GM19467 (cell line): ENCODE results near the gene COBLL1.
"Not testable (repeated sequence)": the region's sequence is repeated elsewhere in the genome, so short reads cannot be mapped to it uniquely, and the experiment has no call there.

Source experiments
- ATAC-seq: cut with Tn5 transposase; IDR thresholded peaks from one replicate; pipeline ENCODE4 v1.9.1; 2021; ENCODE audit warnings: mild to moderate bottlenecking, moderate library complexity; ENCODE audit not compliant: unreplicated experiment

COBLL1 gene, protein sequence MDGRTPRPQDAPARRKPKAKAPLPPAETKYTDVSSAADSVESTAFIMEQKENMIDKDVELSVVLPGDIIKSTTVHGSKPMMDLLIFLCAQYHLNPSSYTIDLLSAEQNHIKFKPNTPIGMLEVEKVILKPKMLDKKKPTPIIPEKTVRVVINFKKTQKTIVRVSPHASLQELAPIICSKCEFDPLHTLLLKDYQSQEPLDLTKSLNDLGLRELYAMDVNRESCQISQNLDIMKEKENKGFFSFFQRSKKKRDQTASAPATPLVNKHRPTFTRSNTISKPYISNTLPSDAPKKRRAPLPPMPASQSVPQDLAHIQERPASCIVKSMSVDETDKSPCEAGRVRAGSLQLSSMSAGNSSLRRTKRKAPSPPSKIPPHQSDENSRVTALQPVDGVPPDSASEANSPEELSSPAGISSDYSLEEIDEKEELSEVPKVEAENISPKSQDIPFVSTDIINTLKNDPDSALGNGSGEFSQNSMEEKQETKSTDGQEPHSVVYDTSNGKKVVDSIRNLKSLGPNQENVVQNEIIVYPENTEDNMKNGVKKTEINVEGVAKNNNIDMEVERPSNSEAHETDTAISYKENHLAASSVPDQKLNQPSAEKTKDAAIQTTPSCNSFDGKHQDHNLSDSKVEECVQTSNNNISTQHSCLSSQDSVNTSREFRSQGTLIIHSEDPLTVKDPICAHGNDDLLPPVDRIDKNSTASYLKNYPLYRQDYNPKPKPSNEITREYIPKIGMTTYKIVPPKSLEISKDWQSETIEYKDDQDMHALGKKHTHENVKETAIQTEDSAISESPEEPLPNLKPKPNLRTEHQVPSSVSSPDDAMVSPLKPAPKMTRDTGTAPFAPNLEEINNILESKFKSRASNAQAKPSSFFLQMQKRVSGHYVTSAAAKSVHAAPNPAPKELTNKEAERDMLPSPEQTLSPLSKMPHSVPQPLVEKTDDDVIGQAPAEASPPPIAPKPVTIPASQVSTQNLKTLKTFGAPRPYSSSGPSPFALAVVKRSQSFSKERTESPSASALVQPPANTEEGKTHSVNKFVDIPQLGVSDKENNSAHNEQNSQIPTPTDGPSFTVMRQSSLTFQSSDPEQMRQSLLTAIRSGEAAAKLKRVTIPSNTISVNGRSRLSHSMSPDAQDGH

GRCh38 chr2:164841719-164842623, at the start of gene COBLL1:
Gene COBLL1, minus strand, starts transcription at chr2:164841823. Its CDS starts 627 bp downstream, at chr2:164841196.
- peak; percentile 64 for ATAC-seq

DNA sequence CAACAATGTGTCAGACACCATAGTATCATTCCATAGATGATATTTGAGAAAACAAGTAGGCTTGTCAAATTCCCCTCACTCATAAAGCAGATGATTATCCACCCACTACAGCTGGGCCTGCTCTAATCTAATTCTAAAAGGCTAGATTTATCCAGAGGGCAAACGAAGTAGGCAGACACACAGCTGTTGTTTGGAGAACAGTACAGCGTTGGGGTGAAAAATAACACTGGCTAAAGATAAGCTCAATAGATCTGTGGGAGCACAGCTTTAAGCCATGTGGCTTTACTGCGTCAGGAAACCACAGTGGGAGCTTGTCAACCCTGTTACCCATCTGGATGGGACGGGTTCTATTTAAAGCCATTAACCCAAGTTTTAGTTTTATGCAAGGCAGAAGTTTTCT, 48.9 kb upstream of the COBLL1 start:
- no peak for ATAC-seq

DNA sequence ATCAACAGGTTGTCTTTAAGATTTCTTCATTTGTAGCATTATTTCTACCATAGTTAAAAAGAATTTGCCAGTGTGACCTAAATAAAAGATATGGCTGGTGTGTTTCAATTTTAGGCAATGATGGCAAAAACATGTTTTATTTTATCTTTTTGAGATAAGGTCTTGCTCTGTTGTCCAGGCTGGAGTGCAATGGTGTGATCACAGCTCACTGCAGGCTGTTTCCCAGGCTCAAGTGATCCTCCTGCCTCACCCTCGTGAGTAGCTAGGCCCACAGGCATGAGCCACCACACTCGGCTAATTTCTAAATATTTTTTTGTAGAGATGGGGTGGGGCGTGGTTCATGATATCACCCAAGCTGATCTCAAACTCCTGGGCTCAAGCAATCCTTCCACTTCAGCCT, 47.0 kb upstream of the COBLL1 start:
- ATAC-seq = no peak

GRCh38 chr2:164887434-164888144, 46.0 kb upstream of the COBLL1 start:
- no peak for ATAC-seq

GRCh38 chr2:164882276-164882675, 40.7 kb upstream of the COBLL1 start:
- ATAC-seq = no peak

GRCh38 chr2:164881524-164881923, 39.9 kb upstream of the COBLL1 start:
- ATAC-seq = no peak

DNA sequence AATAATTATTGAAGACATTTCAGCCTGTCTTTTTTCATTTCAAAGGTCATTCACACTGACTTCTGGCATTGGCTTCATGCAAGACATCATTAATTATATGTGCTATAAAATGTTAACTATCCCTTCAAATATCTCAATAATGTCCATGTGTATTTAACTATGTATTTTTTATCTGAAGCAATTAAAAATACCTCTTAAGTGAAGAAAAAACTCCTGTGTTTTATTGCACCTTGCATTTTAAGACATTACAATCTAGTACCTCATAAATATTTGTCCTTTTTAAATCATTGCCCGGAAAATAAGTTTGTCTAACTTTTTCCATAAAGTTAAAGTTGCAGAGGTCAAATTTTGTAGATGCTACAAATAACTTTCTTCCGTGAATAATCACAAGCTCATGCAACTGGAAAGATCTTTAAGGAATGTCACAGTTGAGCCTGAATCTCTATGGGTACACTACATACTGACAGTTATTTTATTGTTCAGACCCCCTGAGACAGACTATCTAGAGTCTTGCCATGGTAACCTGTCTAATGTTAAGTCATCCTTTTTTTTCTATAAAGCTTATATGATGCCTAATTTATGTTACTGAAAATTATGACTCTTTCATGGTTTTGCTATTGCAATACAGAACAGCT, 38.4 kb upstream of the COBLL1 start:
- ATAC-seq = no peak

DNA sequence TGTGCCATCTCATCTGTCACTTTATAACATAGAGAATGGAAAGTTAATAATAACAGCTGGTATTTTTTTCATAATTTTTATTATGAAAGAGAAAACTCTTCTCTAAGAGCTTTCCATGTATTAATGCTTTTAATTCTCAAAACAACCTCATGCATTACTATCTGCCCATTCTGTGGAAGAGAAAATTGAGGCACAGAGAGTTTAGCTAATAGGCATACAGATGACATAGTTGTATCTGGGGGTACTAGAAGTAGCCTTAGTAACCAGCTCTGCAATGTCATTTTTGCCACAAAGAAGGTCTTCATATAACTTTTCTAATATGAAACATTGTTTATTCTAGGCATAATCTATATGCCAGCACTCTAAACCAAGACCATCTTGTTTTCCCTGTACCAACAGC, 36.3 kb upstream of the COBLL1 start:
- no peak for ATAC-seq

DNA sequence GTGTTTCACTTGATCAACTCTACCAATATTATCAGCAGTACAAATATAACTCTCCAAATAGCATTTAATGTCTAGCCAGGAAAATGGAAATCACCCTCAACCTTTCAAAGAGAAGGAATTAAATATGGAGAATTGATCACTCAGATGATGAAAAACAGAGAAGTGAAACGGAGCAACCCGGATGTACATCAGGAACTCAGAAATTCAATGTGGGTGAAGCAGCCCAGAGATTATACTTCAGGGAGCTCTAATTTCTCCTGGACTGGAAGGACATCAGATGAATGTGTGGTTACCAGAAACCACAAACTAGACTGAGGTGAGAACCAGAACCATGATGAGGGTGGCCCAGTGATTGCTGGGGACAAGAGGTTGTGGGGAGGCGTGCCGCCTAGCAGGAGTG, 35.5 kb upstream of the COBLL1 start:
- ATAC-seq = no peak

- ATAC-seq = no peak
Observed at GRCh38 chr2:164875334-164876205, 33.9 kb upstream of the COBLL1 start.

GRCh38 chr2:164873210-164873908, 31.7 kb upstream of the COBLL1 start:
- no peak for ATAC-seq

GRCh38 chr2:164871404-164871803, 29.8 kb upstream of the COBLL1 start:
- no peak for ATAC-seq

DNA sequence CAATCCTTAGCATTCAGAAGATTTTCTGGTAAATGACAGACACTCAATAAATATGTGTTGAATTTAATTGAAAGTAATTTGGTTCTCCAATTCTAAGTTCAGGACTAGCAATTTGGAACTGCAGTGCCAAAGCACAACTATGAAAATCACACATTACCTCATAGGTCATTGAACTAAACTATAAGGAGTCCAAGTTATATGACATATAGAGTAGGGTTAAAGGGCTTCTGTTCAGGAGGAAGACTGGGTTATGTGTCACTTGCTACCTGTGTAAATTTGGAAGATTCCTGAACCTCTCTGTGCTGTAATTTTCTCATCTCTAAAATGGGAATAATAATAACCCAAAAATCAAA, 27.8 kb upstream of the COBLL1 start:
- no peak for ATAC-seq

DNA sequence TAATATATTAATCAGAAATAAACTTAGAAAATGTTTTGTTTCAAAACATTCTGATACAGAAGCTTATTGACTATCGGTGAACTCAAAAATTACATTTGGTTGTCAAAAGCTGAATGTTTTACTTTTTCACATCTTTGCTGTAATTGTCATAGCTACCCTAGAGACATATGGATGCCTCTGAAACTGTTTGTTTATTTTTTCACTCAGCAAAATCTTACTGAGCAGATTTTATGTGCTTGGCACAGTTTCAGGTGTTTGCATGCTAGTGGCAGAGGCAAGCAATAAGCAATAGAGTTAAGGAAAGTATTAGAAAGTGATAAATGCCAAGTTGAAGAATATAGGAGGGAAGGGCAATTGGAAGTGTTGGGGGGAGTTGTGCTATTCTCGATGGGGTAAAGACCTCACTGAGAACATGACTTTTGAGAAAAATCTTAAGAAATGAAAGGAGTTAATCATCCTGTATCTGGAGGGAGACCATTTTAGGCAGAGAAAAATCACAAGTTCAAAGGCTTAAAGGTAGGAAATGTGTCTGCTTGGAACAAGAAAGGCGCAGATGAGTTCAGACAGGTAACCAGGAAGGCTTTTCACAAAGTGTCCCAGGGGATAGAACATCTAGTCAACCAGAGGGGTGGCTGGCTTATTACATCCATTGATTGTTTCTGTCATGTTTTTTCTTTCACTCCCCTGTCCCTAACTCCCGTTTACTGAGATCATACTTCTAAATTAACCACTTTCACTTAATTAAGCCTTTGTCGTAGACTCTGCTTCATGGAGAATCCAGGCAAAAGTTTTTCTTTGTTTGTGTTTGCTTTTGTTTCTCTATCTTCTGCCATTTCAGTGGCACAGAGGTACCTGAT, 27.2 kb upstream of the COBLL1 start:
- no peak for ATAC-seq

DNA sequence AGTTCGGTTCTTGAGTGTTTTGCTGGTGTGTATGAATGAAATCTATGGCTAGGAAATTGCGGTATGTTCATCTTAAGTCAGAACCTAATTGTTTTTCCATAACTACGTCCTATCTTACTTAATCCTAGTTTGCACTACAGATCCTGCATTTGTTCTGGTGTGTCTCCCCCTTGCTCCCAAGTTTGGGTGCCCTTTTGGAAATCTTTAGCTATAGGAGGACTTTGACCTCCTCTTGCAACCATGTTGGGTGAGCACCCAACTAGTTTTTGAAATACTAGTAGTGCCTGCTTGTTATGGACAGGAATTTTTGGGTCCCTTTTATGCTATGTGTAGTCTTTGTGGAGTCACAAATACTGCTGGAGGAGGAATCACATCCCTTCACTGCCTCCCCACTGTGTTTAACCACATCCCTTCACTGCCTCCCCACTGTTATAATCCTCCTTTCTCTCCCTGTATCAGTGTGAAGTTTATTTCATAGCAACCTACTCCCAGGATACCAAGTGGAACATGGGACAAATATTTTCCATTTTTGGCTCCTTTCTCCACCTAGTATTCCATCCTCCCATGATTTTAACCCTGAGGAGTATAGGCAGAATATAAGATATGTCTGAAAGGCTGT, 26.3 kb upstream of the COBLL1 start:
- no peak for ATAC-seq

DNA sequence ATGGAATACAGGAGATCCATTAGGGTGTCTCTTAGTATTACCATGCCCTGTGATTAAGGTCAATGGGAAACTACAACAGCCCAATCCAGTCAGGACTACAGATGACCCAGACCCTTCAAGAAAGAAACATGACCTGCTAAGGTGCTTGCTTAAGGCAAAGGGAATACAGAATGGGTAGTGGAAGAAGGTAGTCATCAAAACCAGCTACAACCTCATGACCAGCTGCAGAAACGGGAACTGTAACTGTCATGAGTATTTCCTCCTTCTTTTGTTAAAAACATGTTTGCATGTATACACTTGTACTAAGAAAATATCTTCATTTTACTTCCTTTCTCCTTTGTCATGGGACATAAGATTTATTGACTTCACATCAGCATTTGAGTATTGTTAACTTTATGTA, 24.8 kb upstream of the COBLL1 start:
- ATAC-seq = not testable (repeated sequence)

DNA sequence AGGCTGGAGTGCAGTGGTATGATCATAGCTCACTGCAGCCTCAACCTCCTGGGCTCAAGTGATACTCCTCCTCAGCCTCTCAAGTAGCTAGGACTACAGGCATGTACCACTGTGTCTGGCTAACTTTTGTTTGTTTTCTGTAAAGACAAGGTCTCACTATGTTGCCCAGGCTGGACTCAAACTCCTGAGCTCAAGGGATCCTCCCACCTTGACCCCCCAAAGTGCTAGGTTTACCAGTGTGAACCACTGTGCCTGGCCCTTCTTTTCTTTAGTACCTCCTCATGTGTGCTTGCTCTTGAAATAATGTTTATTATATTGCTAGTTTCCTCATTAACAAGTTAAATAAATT, 19.0 kb upstream of the COBLL1 start:
- no peak for ATAC-seq
